Measurements from ENCODE around the gene PARVG. TPM values are rescaled to one million over a fixed set of nuclear protein-coding genes. Genes with fewer than 3 reads are reported as not detected.

PARVG gene
- total and polyA plus RNA-seq, 2 of the 8 experiments (the other 6 are each of a cell fraction or from before 2014, with no cell fraction given) = 0.37 to 1.5 TPM

DNA sequence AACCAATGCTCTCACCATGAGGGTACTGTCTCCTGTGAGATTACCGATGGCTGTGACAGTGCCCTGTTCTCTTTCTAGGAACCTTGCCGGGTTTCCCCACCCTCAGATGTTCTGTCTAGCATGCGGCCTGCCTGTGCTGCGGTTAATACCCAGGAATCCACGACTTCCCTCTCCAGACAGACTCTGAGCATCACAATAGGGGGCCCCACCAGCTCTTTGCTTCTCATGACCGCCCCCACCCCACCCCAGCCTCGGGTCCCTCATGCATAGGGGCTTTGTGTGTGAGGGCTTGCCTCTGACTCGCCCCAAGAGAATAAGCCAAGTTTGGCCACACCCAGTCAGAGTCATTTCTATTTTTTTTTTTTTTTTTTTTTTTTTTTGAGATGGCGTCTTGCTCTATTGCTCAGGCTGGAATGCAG lies 10.3 kb downstream of the PARVG start (continued):
- TF ChIP-seq, protein P1, sequence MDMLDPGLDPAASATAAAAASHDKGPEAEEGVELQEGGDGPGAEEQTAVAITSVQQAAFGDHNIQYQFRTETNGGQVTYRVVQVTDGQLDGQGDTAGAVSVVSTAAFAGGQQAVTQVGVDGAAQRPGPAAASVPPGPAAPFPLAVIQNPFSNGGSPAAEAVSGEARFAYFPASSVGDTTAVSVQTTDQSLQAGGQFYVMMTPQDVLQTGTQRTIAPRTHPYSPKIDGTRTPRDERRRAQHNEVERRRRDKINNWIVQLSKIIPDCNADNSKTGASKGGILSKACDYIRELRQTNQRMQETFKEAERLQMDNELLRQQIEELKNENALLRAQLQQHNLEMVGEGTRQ (IDR thresholded peaks at IDR 0.05; ENCODE audit: low read length) = no peak
- no peak for TF ChIP-seq TEAD4 (IDR thresholded peaks at IDR 0.05; ENCODE audit: low read depth, low read length)
- no peak for TF ChIP-seq NANOG (IDR thresholded peaks at IDR 0.05; ENCODE audit: insufficient read depth, low read depth, low read length, poor library complexity, severe bottlenecking)
- TF ChIP-seq ASH2L (IDR thresholded peaks at IDR 0.05; ENCODE audit: low read length) = no peak
- no peak for TF ChIP-seq SUZ12 (IDR thresholded peaks at IDR 0.05; ENCODE audit: low read length)
